HL-60 (cell line): Measurements from ENCODE around the gene AMBP.

Experiments used
- CTCF ChIP-seq: IDR thresholded peaks from one replicate; pipeline ENCODE4 v1.5.1; 2011; ENCODE audit warnings: low read length, control low read depth, inconsistent platforms; ENCODE audit not compliant: insufficient read depth
- POLR2AphosphoS5 ChIP-seq: IDR thresholded peaks from 2 replicates; pipeline ENCODE4 v1.6.1; 2012; ENCODE audit warnings: low read depth

- TF ChIP-seq POLR2AphosphoS5 (no peak), CTCF (no peak)
Measured at GRCh38 chr9:114031037-114031630, 47.0 kb downstream of the AMBP start.
